Astrocyte (in vitro differentiated cells and primary cell): ENCODE data around the gene PPIE. TPM values are rescaled to one million over a fixed set of nuclear protein-coding genes. Genes with fewer than 3 reads are reported as not detected.

Source experiments
- DNase-seq: peaks from one replicate; pipeline ENCODE4 v3.0.0-alpha.2; 2010; ENCODE audit warnings: low read depth
- FAIRE-seq: peaks from 2 replicates; lab custom pipeline; 2011; peaks lifted over from hg19 to GRCh38; lab: Jason Lieb, UNC
- H2AFZ ChIP-seq: 2 replicates; pipeline ENCODE4 v1.6.0; 2012; ENCODE audit warnings: low read depth, low read length, inconsistent platforms
- H3K27ac ChIP-seq: 2 replicates; pipeline ENCODE4 v1.5.1; 2011; ENCODE audit warnings: low read depth, low read length, inconsistent platforms
- H3K27me3 ChIP-seq: 2 replicates; pipeline ENCODE4 v1.6.0; 2011; ENCODE audit warnings: low read length, inconsistent platforms; ENCODE audit not compliant: insufficient read depth
- H3K36me3 ChIP-seq: 2 replicates; pipeline ENCODE4 v1.5.1; 2011; ENCODE audit warnings: low read length, inconsistent platforms; ENCODE audit not compliant: insufficient read depth
- H3K4me1 ChIP-seq: 2 replicates; pipeline ENCODE4 v1.5.1; 2011; ENCODE audit warnings: low read length, inconsistent platforms; ENCODE audit not compliant: insufficient read depth
- H3K4me2 ChIP-seq: 2 replicates; pipeline ENCODE4 v1.6.0; 2012; ENCODE audit warnings: low read length, inconsistent platforms
- H3K4me3 ChIP-seq: 2 replicates; pipeline ENCODE4 v1.5.1; 2011; ENCODE audit warnings: low read depth, mild to moderate bottlenecking, low read length, inconsistent platforms; ENCODE audit not compliant: insufficient read depth
- H3K79me2 ChIP-seq: 2 replicates; pipeline ENCODE4 v1.6.0; 2012; ENCODE audit warnings: mild to moderate bottlenecking, low read length, inconsistent platforms; ENCODE audit not compliant: insufficient read depth
- H3K9ac ChIP-seq: 2 replicates; pipeline ENCODE4 v1.6.0; 2012; ENCODE audit warnings: mild to moderate bottlenecking, low read length, inconsistent platforms
- H3K9me3 ChIP-seq: 2 replicates; pipeline ENCODE4 v1.5.1; 2012; ENCODE audit warnings: low read depth, mild to moderate bottlenecking, low read length, inconsistent platforms; ENCODE audit not compliant: insufficient read depth
- H4K20me1 ChIP-seq: 2 replicates; pipeline ENCODE4 v1.6.0; 2012; ENCODE audit warnings: low read length, inconsistent platforms; ENCODE audit not compliant: insufficient read depth
- H3K27ac Mint-ChIP-seq: one replicate; pipeline ENCODE4 v1.8.0; 2021; ENCODE audit warnings: mild to moderate bottlenecking, mixed read lengths; ENCODE audit not compliant: unreplicated experiment
- H3K27me3 Mint-ChIP-seq: one replicate; pipeline ENCODE4 v1.8.0; 2021; ENCODE audit warnings: low read depth, mixed read lengths; ENCODE audit not compliant: unreplicated experiment
- H3K36me3 Mint-ChIP-seq: one replicate; pipeline ENCODE4 v1.8.0; 2021; ENCODE audit warnings: low read depth, mixed read lengths; ENCODE audit not compliant: unreplicated experiment
- H3K4me1 Mint-ChIP-seq: one replicate; pipeline ENCODE4 v1.8.0; 2021; ENCODE audit warnings: low read depth, mixed read lengths; ENCODE audit not compliant: unreplicated experiment
- H3K4me3 Mint-ChIP-seq: one replicate; pipeline ENCODE4 v1.8.0; 2021; ENCODE audit warnings: mild to moderate bottlenecking, moderate library complexity, mixed read lengths; ENCODE audit not compliant: unreplicated experiment
- H3K9me3 Mint-ChIP-seq: one replicate; pipeline ENCODE4 v1.8.0; 2021; ENCODE audit warnings: mild to moderate bottlenecking, mixed read lengths; ENCODE audit not compliant: unreplicated experiment
- EZH2 ChIP-seq: IDR thresholded peaks from 2 replicates; pipeline ENCODE4 v1.6.1; 2012; ENCODE audit warnings: mild to moderate bottlenecking, low read length, inconsistent platforms; ENCODE audit not compliant: insufficient read depth
- total RNA-seq: library from RNA; stranded (reverse); gene quantifications from 2 replicates; pipeline ENCODE4 v1.2.1, GENCODE V29; 2021
- TF ChIP-seq, protein P1 (sequence below): IDR thresholded peaks from 2 replicates; pipeline ENCODE4 v1.5.1; 2011; ENCODE audit warnings: low read depth, mild to moderate bottlenecking, inconsistent platforms, low read length, moderate library complexity; ENCODE audit not compliant: insufficient read depth

The PPIE gene
- total RNA-seq, 1 donor from 2014 or later: 33.7 TPM

DNA sequence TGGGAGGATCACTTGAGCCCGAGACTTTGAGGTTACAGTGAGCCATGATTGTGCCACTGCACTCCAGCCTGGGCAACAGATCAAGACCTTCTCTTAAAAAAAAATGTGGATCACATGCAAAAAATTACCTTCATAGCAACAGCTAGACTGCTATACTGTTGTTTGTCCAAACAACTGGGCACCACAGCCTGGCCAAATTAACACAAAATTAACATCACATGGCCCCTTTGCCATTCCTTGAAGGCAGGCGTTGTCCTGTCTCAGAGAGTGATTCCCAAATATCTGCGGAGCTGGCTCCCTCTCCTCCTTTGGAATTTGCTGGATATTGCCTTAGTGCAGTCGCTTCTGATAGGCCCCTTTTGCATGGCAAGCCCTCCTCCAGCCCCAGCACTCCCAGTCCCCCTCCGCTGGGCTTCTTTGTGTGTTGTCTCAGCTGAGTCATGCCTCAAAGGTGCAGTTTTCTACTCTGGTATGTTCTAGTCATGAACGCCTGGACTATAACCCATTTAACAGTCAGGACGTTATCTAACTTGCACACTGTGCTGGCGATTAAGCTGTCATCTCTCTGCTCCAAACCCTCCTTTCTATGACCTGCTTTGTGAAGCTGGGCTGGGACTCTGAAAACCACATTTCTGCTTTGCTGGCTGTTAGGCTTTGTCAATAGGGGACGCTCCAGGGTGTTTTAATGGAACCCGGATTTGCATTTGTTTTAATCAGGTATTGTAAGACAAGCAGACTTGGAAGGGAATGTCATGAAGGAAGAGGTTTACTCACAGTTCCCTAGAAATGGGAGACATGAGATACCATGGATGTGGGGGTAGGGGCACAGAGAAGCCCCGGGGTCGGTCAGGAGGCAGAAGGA is 27.3 kb upstream of the PPIE start:
- peak; percentile 41 for DNase-seq
- Histone ChIP-seq H2AFZ (no peak overlapping the region), H3K4me1 (no peaks in the 10 kb centered on the region), H3K36me3 (no peaks in the 10 kb centered on the region), H3K9me3 (no peaks in the 10 kb centered on the region), H3K27me3 (peaks cover 27% of the 10 kb centered on the region), H3K79me2 (no peaks in the 10 kb centered on the region), H3K4me3 (no peak overlapping the region), H3K4me2 (no peak overlapping the region), H3K27ac (no peak overlapping the region), H3K9ac (no peak overlapping the region), H4K20me1 (no peaks in the 10 kb centered on the region)
- Mint-ChIP-seq H3K4me1 (peaks cover 9% of the 10 kb centered on the region), H3K27ac (no peak overlapping the region), H3K9me3 (no peaks in the 10 kb centered on the region), H3K27me3 (peaks cover 64% of the 10 kb centered on the region), H3K4me3 (peak overlapping the region; percentile 24), H3K36me3 (no peaks in the 10 kb centered on the region)
- FAIRE-seq: no peak
- no peak for TF ChIP-seq EZH2
- TF ChIP-seq, protein P1, sequence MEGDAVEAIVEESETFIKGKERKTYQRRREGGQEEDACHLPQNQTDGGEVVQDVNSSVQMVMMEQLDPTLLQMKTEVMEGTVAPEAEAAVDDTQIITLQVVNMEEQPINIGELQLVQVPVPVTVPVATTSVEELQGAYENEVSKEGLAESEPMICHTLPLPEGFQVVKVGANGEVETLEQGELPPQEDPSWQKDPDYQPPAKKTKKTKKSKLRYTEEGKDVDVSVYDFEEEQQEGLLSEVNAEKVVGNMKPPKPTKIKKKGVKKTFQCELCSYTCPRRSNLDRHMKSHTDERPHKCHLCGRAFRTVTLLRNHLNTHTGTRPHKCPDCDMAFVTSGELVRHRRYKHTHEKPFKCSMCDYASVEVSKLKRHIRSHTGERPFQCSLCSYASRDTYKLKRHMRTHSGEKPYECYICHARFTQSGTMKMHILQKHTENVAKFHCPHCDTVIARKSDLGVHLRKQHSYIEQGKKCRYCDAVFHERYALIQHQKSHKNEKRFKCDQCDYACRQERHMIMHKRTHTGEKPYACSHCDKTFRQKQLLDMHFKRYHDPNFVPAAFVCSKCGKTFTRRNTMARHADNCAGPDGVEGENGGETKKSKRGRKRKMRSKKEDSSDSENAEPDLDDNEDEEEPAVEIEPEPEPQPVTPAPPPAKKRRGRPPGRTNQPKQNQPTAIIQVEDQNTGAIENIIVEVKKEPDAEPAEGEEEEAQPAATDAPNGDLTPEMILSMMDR: no peak

- Mint-ChIP-seq H3K27me3 (peaks cover 64% of the 10 kb centered on the region), H3K9me3 (no peaks in the 10 kb centered on the region), H3K27ac (no peak overlapping the region), H3K36me3 (no peaks in the 10 kb centered on the region), H3K4me1 (peaks cover 9% of the 10 kb centered on the region), H3K4me3 (no peak overlapping the region)
- no peaks in the 10 kb centered on the region for H3K4me1 ChIP-seq
- no peak for FAIRE-seq
- H3K27me3 ChIP-seq: peaks cover 28% of the 10 kb centered on the region
- H3K79me2 ChIP-seq: no peaks in the 10 kb centered on the region
- no peak overlapping the region for H3K4me3 ChIP-seq
- H3K27ac ChIP-seq: no peak overlapping the region
- TF ChIP-seq, protein P1: no peak
- TF ChIP-seq EZH2: no peak
- H3K36me3 ChIP-seq: no peaks in the 10 kb centered on the region
- H3K9me3 ChIP-seq: no peaks in the 10 kb centered on the region
- no peak overlapping the region for H3K4me2 ChIP-seq
- H2AFZ ChIP-seq: no peak overlapping the region
- no peaks in the 10 kb centered on the region for H4K20me1 ChIP-seq
- H3K9ac ChIP-seq: no peak overlapping the region
- no peak for DNase-seq
Measured at GRCh38 chr1:39711966-39712340, 26.7 kb upstream of the PPIE start.

- no peaks in the 10 kb centered on the region for H4K20me1 ChIP-seq
- Mint-ChIP-seq H3K4me1 (peaks cover 9% of the 10 kb centered on the region), H3K9me3 (no peaks in the 10 kb centered on the region), H3K27ac (no peak overlapping the region), H3K4me3 (no peak overlapping the region), H3K36me3 (no peaks in the 10 kb centered on the region), H3K27me3 (peaks cover 70% of the 10 kb centered on the region)
- DNase-seq (no peak), FAIRE-seq (no peak)
- H3K79me2 ChIP-seq: no peaks in the 10 kb centered on the region
- H3K4me3 ChIP-seq: no peak overlapping the region
- H3K36me3 ChIP-seq: no peaks in the 10 kb centered on the region
- no peak overlapping the region for H3K9ac ChIP-seq
- H3K4me1 ChIP-seq: no peaks in the 10 kb centered on the region
- no peak overlapping the region for H3K4me2 ChIP-seq
- no peaks in the 10 kb centered on the region for H3K9me3 ChIP-seq
- H3K27me3 ChIP-seq: peaks cover 38% of the 10 kb centered on the region
- no peak overlapping the region for H2AFZ ChIP-seq
- H3K27ac ChIP-seq: no peak overlapping the region
- TF ChIP-seq EZH2: no peak
- TF ChIP-seq, protein P1: no peak
Measured at GRCh38 chr1:39713557-39713956, 25.1 kb upstream of the PPIE start.
